ENCODE data around the gene TTC8. TPM values are rescaled to one million over a fixed set of nuclear protein-coding genes. Genes with fewer than 3 reads are reported as not detected.
A peak's percentile ranks its signal among the peaks of the same experiment; 100 is the strongest.
"Not testable (repeated sequence)": the region's sequence is repeated elsewhere in the genome, so short reads cannot be mapped to it uniquely, and the experiment has no call there.

The TTC8 gene
- total RNA-seq, 1 donor from 2014 or later, result 10.6 TPM

DNA sequence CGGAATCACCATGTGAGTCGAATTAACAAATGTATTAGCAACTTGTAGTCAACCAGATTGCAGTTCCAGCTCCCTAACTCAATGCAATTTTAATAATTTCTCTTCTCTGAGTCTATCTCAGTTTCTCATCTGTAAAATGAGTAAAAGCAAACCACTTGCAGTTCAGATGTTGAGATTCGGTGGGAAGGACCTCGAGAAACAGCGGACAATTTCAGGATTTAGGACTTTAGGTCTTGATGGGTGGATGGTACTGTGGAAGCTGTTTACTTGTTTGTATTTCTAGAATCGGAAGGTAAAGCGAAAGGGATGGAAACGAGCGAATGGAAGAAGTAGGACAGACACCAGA, 510 bp upstream of the TTC8 start:
- DNase-seq (ENCODE audit: extremely low read depth, low read depth, low spot score), result peak; percentile 55

DNA sequence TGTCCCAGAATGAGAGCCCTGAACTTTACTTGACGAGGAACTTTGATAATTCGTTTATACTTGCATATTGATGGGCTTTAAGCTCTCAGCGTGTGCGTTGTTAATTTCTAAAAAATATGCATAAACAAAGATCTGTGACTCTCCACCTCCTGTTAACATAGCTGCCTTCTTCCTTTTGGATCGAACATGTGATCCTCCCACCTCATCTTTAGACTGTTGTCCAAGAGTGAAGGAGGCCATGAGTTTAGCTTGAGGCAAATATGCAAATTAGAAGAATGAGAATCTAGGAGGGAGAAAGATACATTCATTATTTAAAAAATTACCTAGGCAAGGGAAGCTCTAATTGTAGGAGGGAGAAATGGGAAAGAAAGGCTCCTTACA, 617 bp downstream of the TTC8 start:
- no peak for DNase-seq (ENCODE audit: extremely low read depth, low read depth, low spot score)

- no peak for DNase-seq (ENCODE audit: extremely low read depth, low read depth, low spot score)
Measured at GRCh38 chr14:88825503-88825902, 1.1 kb downstream of the TTC8 start.

DNA sequence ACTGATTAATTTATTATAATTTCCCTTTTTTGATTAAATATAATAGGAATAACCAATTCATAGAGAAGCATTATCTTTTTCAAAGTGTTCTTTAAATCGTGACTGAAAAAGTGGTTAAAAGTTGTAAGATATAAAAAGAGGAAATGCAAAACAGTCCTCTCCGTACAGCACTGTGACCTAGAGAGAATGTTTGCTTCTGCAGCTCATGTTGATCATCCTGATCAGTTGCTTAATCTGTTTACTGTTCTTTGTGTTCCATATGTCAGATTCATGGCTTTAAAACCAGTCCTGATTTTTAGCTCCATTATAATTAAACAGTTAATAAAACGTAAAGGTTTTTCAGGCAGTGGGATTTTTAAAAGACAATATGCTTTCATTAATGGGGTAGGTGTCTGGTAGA, 4.7 kb downstream of the TTC8 start:
- no peak for DNase-seq (ENCODE audit: extremely low read depth, low read depth, low spot score)

DNA sequence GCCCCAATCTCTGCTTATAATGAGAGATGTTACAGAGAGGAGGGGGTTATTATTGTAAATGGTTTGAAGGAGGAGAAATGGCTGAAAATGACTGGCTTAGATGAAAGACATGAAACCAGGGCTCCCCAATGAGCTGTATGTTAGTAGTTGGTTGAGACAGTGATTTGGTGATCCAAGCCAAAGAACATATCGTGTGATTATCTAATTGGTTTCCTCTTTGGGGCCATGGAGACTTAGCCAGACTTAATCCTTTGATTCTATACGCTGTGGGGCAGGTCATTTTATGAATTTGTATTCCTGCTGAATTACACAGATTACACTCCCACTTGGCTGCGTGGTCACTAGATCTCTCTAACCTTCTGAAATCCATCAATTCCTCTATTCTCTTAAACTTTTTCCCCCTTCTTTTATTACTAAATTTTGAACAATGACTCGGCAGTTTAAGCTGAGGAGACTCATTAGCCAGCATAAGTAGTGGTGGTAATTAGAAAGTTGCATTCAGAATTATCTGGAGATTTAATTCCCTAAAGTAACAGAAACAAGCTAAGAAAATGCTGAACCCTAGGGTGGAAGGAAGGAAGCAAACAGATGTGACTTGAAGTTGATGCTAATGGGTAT, 5.3 kb downstream of the TTC8 start:
- DNase-seq (ENCODE audit: extremely low read depth, low read depth, low spot score), result no peak

DNA sequence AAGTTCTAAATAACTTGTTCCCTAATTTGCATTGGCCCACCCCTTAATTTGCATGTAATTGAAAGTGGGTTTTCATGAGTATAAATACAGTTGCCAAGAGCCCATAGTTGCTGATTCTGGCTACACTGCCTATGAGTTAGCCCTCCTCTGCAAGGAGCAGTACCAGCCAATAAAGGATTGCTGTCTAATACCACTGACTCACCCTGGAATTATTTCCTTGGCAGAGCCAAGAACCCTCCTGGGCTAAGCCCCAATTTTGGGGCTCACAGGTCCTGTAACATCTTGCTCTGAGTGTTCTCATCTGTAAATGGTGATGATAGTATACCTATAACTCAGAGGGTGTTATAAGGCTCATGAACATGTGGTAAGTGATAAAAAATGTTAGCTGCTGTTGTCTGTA, 6.8 kb downstream of the TTC8 start:
- no peak for DNase-seq (ENCODE audit: extremely low read depth, low read depth, low spot score)

DNA sequence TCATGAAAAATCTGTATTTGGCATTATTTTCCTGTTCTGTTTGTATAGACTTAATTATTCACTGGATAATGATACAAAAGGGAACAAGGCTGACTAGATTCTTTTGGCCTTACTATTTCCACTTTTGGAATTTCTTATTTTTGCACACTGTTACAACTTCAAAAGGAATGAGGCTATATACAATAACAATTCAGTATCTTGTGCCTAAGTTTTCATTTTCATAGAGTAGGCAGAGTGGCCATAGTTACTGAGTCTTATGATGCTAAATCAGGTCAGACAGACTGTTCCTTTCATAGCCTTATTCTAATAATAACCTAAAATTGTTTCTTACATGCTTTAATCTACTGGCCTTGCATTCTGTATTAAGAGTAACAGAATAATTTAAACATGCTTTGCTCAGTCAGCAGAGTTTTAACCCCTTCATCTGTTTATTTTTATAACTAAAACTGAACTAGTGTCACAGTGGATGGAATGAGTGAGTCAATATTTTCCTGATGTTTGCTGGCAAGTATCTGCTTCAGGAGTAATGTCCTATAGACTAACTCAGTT, 10.5 kb downstream of the TTC8 start:
- no peak for DNase-seq (ENCODE audit: extremely low read depth, low read depth, low spot score)

- no peak for DNase-seq (ENCODE audit: extremely low read depth, low read depth, low spot score)
Measured at GRCh38 chr14:88835661-88836060, 11.2 kb downstream of the TTC8 start.

DNA sequence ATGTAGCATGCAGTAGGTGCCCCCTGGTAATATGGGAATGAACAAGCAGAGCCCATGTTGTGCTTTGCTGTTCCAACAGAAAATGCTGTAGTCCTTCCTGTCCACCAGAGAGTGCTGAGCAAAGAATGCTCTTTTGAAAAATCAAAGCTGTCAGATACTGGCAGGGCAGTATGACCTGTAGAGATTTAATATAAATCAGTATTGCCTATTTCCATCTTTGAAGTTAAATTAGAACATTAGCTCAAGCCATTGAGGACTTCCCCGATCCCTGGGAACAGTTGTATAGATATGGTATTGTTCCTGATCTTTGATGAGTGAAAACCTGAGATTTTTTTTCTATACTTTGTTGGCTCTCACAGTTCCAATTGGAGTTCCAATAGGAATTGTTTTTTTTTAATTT, 13.0 kb downstream of the TTC8 start:
- no peak for DNase-seq (ENCODE audit: extremely low read depth, low read depth, low spot score)

GRCh38 chr14:88838015-88838414, 13.6 kb downstream of the TTC8 start:
- no peak for DNase-seq (ENCODE audit: extremely low read depth, low read depth, low spot score)

GRCh38 chr14:88840926-88841325, 16.5 kb downstream of the TTC8 start:
- no peak for DNase-seq (ENCODE audit: extremely low read depth, low read depth, low spot score)

DNA sequence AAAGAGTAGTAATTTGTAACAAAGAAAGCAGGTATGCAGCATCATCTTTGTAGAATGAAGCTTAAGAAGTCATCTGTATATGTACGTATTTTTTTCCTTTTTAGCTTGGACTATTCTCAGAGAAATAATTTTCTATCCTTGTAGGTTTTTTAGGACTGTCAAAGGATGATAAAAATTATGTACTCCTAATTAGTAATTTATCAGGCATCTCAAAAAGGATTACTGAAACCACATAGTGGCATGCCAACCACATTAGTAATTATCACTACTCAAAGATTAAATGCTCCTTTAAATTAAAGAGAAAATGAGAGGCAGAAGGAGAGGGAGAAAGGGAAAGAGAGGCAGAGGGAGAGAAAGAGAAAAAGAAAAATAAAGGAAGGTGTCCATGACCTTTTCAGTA, 17.3 kb downstream of the TTC8 start:
- DNase-seq (ENCODE audit: extremely low read depth, low read depth, low spot score), result no peak

DNA sequence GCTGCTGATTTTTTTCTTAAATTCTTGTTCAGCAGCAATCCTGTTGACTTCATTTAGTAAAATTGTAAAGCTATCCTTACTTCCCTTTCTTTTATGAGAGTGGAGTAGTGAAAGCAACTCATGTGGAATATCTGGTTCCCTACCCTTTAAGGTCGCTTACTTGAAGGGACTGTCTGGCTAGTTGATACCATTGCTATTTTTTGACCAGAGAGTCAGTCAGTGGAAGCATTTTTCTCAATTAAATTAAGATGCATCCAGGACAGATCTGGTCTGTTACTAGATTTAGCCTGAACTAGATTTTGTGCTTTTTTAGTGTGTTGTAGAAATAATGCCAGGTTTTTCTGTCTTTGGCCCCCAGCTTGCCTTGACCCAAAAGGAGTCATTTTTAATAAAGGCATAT, 18.0 kb downstream of the TTC8 start:
- no peak for DNase-seq (ENCODE audit: extremely low read depth, low read depth, low spot score)

DNA sequence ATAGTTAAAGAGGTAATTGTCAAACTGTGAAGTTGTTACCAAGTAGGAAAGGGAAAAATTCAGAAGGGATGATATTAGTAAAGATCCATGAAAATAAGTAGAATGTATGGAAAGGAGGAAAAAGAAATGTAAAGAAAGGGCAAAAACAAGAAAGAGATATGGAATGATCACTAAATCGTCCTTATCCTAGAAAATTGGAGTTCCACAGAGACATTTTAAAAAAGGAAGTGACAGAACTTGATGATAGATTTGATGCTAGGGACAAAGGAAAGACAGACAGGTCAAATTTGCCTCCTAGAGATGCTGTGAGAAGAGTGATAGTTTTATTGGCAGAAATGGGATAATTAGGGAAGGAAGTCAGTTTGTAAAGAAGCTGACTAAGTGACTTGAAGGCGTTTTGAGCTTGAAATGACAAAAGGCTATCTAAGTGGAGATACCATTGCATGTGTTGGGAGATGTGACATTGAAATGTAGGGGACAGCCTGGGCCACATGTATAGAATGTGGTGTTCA, 20.6 kb downstream of the TTC8 start:
- DNase-seq (ENCODE audit: extremely low read depth, low read depth, low spot score), result no peak

- DNase-seq (ENCODE audit: extremely low read depth, low read depth, low spot score), result no peak
Measured at GRCh38 chr14:88848571-88848970, 24.1 kb downstream of the TTC8 start.

DNA sequence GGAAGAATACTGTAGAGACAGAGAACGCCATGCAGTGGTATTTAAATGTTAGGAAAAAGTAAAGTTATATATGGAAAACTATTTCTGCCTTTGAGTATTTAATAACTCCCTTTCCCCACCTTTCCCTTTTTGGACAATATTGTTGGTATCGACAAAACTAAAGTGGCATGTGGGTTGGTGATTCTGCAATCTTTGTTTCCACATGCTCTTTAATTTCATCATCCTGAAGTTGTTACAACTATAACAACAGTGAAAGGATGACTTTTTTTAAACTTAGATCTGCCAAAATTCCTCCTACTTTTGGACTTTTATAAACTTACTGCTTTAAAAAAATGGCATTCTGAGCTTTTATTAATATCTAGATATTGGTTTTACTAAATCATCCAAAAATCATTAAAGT, 25.3 kb downstream of the TTC8 start:
- no peak for DNase-seq (ENCODE audit: extremely low read depth, low read depth, low spot score)

DNA sequence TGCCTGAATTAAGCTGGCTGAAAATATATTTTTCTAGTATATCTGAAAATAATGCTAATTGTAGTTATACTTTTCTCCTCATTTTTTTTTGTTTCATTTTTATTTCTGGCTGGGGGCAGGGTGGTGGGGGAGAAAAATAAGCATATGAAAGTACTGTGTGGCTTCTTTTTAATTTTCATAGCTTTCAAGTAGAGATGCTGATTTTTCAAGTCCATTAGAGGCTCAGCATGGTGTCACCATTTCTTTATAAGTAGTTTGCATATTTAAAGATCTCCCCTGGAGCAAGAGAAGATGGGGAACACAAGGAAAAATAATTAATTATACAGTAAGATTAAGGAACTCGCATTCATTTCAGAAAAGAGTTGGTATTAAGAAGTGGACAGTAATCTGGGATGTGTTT, 27.1 kb downstream of the TTC8 start:
- DNase-seq (ENCODE audit: extremely low read depth, low read depth, low spot score), result no peak

DNA sequence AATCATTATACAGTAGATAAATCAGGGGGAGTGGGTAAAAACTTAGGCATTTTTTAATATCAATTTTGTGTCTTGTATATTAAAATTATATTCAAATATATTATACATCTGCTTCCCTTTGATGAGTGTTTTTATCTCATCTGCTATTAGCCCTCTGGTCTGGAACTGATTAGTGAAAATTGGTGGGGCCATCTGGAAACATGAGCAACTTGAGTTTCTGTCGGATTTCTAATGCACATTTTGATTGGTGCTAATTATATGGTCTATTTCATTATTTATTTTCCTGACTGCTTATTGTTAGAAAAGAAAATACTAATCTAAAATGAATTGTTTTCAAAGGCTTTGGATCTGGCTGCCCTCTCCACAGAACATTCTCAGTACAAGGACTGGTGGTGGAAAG, 28.2 kb downstream of the TTC8 start:
- no peak for DNase-seq (ENCODE audit: extremely low read depth, low read depth, low spot score)

DNA sequence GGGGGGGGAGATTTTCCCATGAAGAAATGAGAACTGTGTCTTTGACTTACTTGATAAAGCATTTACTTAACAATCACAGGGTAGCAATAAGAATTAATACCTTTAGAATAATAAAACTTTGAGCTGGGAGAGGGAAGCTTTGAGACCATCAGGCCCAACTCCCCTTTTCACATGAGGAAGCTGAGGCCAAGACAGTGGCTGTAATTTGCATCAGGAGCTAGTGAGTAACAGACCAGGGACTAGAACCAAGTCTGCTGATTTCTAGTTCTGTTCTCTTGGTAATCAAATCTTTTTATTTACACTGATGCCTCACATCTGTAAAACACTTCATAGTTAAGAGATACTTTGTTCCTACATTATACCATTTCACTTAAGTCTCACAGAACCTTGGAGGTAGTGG, 28.7 kb downstream of the TTC8 start:
- no peak for DNase-seq (ENCODE audit: extremely low read depth, low read depth, low spot score)

DNA sequence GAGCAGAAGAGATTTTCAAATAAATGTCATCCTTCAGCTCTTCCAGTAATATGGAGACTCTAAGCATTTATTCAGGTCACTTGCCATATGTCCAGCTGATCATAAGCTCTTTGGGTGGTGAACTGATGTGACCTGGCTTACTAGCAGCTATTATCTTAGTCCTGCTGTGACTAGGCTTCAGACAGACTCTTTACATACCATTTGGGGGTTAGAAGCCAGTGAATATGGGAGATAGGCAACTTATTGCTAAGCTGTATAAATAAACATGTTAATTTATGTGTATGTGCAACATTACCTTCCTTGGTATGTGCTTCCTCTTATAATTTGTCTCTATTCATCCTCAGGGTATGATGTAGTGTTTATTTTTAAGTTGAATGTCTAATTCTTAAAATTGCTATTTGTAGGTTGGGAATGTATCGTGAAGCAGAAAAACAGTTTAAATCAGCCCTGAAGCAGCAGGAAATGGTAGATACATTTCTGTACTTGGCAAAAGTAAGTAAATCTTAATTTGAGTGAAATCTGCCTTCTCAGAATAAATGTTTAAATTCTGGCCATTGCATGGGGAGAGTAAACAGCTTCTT, 32.4 kb downstream of the TTC8 start:
- no peak for DNase-seq (ENCODE audit: extremely low read depth, low read depth, low spot score)

DNA sequence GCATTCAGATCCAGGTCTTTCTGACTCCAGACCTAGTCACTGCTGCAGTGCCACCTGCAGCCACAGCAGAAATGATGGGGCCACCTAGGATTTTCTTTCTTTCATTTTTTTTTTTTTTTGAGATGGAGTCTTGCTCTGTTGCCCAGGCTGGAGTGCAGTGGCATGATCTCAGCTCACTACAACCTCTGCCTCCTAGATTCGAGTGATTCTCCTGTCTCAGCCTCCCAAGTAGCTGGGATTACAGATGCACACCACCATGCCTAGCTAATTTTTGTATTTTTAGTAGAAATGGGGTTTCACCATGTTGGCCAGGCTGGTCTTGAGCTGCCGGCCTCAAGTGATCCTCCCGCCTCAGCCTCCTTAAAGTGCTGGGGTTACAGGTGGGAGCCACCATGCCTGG, 33.4 kb downstream of the TTC8 start:
- DNase-seq (ENCODE audit: extremely low read depth, low read depth, low spot score), result not testable (repeated sequence)

- not testable (repeated sequence) for DNase-seq (ENCODE audit: extremely low read depth, low read depth, low spot score)
Measured at GRCh38 chr14:88859118-88859517, 34.7 kb downstream of the TTC8 start.

DNA sequence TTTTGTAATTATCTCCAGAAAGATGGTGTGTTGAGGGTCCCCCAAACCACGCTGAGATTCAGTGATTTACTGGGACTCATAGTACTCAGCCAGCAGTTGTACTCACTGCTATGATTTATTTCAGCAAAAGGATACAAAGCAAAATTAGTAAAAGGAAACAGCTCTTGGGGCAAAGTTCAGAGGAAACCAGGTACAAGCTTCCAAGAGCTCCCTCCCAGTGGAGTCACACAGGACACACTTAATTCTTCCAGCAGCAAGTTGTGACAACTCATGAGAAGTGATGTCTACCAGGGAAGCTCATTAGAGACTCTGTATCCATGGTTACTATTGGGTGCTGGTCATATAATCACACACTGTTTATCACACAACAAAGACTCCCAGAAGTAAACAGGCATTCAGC, 38.7 kb downstream of the TTC8 start:
- DNase-seq (ENCODE audit: extremely low read depth, low read depth, low spot score), result no peak

Measured in glomerular endothelial cell (primary cell).